ENCODE measurements around the gene RRAGB.

- TF ChIP-seq POLR2A (IDR thresholded peaks at IDR 0.05) (no peak), CTCF (IDR thresholded peaks at IDR 0.05) (no peak)
Observed at GRCh38 chrX:55777596-55777995, 60.0 kb downstream of the RRAGB start.
